Measurements from ENCODE around the gene CFL1.

Gene CFL1

DNA sequence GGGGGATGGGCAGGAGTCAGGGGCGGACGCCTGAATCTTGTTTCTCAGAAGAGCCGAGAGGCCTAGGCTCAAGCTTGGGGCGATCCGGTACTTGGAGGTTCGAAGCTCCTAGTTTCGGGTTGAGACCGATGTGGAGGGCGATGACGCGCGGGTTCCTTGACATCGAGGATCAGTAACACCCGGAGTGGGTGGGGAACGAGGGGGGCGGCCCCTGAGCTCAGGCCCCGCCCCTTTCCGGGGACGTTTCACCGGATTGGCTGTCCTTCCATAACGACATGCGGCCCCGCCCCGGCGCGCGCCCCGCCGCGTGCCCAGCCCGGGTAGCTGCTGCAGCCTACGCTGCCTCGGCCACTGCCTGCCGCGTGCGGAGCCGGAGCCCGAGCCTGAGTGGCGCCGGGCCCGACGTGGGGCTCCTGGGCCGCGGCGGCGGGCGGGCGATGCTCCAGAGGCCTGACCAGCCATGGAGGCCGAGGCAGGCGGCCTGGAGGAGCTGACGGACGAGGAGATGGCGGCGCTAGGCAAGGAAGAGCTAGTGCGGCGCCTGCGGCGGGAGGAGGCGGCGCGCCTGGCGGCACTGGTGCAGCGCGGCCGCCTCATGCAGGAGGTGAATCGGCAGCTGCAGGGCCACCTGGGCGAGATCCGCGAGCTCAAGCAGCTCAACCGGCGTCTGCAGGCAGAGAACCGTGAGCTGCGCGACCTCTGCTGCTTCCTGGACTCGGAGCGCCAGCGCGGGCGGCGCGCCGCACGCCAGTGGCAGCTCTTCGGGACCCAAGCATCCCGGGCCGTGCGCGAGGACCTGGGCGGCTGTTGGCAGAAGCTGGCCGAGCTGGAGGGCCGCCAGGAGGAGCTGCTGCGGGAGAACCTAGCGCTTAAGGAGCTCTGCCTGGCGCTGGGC, 32.6 kb upstream of the CFL1 start, which contains the start of gene CCDC85B:
Gene CCDC85B, plus strand, starts transcription at position 350 of the 895 bp plus-strand sequence. Its CDS starts 111 bp downstream, at position 461.
- peak; percentile 87 for DNase-seq (ENCODE audit: low read depth)
- peak within 1 kb of the TSS; percentile 62 for H3K4me3 ChIP-seq (ENCODE audit: low read depth, low read length)

DNA sequence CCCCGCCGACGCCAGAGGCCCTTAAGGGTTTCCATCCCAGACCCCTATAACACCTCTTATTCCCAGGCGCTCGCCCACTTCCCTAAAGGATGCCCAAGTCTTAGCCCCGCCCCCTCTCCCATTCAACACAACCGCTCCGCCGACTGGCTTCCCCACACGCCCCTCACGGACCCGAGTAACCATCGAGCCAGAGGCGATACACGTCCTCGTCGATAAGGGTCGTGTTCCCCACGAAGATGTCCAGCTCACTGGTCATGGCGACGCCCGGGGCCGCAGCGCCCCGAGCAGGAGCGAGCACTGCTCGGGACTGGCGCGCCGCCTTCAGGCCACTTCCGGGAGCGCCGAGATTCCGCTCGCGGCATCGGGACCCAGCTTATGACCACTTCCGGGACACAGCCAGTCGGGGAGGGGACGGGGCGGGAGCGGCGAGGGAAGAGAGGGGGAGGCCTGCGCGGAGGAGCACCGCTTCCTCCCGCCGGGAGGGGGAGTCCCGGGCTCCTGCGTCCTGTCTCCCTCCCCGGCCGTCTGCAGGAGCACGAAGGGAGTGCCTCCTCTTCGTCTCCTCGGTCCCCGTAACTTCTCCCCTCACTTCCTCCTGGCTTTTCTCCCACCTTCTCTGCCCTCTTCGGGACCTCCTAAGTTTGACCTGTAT, 30.3 kb upstream of the CFL1 start, which contains the start of gene FIBP:
Gene FIBP, minus strand, starts transcription at position 309 of the 652 bp plus-strand sequence. Its CDS starts 53 bp downstream, at position 256.
- peak; percentile 90 for DNase-seq (ENCODE audit: low read depth)
- H3K4me3 ChIP-seq (ENCODE audit: low read depth, low read length) = peak within 1 kb of the TSS; percentile 83

DNA sequence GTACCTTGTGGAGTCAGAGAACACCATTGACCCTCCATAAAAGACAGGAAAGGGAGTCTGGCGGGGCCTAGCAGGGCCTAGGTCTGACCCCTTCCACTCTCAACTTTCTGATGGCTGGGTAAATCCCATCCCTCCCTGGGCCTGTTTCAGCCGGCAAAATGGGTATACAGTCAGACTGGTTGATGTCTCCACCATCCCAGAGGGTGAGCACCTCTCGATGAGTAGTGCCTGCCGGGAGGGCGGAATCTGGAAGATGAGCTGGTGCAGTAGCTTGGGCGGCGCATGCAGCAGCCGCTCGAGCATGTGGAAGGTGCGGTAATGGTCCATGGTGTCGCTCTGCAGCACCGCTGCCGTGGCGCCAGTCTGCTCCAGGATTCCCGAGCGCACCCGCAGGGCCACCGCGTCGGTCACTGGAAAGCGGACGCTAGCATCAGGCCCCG, 29.8 kb upstream of the CFL1 start:
- H3K4me3 ChIP-seq (ENCODE audit: low read depth, low read length) = peak overlapping the region; percentile 83
- DNase-seq (ENCODE audit: low read depth) = no peak

DNA sequence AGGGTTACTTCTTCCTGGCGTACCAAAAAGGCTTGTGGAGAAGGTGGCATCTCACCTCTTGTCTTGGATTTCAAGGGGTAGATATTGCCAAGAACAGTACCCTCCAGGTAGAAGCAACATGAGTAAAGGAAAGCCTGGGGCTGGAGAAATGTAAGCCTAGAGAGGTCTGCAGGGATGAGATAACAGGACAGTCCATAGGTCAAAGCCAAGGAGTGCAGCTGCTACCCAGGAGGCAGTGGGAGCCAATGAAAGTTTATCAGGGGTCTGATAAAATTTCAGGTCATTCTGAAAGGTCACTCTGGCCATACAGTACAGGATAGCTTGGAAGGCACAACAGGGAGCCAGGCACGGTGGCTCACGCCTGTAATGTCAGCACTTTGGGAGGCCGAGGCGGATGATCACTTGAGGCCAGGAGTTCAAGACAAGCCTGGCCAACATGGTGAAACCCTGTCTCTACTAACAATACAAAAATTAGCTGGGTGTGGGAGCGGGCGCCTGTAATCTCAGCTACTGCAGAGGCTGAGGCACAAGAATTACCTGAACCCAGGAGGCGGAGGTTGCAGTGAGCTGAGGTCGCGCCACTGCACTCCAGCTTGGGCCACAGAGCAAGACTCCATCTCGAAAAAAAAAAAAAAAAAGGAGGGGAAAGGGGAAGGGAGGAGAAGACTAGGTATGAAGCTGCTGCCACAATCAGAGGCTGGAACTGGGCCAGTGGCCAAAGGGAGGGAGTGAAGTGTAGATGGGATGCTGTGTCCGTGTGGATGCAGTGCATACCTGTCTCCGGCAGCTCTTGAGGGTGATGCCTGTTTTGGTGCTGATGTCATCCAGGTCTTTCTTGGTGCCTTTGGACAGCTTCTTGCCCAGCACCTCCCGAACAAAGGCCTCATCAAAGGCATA, 29.1 kb upstream of the CFL1 start:
- peak overlapping the region; percentile 83 for H3K4me3 ChIP-seq (ENCODE audit: low read depth, low read length)
- no peak for DNase-seq (ENCODE audit: low read depth)

DNA sequence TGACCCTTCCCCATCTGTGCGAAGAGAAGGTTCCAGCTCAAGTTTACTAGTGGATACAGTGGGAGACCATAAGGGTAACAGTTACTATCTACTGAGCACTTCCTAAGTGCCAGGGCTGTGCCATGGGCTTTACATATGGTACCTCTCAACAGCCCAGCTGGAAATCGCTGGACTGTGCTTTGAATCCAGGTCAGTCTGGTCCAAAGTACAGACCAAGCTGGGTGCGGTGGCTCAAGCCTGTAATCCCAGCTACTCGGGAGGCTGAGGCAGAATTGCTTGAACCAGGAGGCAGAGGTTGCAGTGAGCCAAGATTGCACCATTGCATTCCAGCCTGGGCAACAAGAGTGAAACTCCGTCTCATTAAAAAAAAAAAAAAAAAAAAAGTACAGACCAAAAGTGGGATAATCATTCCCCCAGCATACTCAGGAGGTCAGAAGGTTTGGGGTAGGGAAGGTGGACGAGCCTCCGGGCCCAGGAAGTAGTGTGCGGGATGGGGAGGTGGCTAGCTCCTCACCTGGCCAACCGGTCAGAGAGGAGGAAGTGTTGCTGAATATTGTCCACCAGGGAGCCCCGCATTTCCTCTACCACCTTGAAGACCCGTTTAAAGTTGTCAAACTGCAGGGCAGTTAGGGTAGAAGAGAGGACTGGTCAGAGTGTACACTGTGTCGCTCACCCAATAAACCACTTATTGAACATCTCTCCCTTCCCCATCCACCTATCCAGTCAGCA, 28.0 kb upstream of the CFL1 start:
- H3K4me3 ChIP-seq (ENCODE audit: low read depth, low read length) = no peak overlapping the region
- DNase-seq (ENCODE audit: low read depth) = no peak

DNA sequence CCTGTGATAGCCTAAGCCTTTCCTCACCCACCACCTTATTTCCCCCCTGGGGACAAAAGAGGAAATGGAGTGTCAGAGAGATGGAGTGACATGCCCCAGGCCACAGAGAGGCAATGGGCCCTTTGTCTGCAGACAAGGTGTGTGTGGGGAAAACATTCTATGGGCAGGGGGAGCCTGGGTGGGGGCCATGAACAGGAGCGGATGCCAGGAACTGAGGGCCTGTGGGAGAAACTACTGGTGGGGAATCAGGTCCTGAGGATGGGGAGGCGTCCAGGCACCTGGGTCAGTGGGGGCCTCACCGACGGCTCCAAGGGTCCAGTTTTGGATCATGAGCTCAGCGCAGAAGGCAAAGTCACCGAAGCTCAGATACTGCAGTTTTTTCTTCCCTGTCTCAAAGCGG, 27.3 kb upstream of the CFL1 start:
- no peak overlapping the region for H3K4me3 ChIP-seq (ENCODE audit: low read depth, low read length)
- DNase-seq (ENCODE audit: low read depth) = no peak

DNA sequence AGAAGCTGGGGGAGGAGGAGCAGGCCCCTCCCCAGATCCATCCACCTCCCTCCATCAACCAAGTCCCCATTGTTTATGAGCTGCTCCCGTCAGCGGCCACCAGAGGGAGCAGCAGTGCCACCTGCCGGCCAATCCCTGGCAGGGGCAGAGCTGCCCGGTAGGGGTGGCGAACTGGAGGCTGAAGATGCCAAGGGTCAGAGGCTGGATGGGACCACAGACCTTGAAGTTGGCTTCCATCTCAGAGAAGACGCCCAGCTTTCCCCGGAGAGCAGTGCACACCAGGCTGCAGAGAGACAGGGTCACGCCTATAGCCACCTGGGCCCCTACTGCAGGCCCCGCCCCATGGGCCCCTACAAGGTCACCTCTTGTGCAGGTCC, 26.7 kb upstream of the CFL1 start:
- DNase-seq (ENCODE audit: low read depth) = no peak
- no peak overlapping the region for H3K4me3 ChIP-seq (ENCODE audit: low read depth, low read length)

DNA sequence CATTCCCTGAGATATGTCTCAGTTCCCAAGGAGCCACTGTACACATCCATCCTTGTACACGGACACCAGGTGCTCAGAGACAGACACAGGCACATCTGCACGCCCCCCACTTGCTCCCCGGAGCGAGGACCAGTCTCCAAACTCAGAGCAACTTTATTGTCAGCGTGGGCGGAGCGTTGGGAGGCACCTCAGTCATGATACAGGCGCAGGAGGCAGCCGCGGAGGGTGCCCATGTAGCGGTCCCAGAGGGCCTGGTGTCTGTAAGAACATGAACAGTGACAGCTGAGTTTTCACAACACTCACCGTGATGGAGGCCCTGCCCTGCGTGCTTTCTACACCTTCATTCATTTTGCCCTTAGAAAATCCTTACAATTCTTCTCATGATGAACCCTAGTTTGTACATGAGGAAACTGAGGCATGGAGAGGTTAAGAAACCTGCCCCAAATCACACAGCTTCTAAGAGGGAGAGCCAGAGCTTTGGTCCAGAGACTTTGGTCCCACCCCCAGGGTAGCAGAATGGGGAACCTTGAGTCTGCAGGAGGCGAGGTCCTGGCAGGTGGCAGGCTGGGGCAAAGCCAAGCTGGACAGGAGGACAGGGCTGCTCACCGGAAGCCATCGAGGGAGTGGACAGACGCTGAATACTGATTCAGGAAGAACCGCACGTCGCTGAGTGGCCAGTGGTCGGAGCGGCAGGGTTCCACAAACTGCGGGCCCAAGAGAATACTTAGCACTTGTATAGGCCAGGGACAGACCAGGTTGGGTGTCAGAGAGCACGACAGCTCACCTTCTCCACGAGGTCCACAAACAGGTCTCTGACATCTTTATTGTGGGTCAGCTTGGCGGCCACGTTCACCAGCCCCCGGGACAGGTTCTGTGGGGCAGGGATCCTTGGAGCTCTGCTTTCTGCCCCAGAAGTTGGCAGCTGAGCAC, 26.1 kb upstream of the CFL1 start:
- no peak overlapping the region for H3K4me3 ChIP-seq (ENCODE audit: low read depth, low read length)
- DNase-seq (ENCODE audit: low read depth) = no peak

DNA sequence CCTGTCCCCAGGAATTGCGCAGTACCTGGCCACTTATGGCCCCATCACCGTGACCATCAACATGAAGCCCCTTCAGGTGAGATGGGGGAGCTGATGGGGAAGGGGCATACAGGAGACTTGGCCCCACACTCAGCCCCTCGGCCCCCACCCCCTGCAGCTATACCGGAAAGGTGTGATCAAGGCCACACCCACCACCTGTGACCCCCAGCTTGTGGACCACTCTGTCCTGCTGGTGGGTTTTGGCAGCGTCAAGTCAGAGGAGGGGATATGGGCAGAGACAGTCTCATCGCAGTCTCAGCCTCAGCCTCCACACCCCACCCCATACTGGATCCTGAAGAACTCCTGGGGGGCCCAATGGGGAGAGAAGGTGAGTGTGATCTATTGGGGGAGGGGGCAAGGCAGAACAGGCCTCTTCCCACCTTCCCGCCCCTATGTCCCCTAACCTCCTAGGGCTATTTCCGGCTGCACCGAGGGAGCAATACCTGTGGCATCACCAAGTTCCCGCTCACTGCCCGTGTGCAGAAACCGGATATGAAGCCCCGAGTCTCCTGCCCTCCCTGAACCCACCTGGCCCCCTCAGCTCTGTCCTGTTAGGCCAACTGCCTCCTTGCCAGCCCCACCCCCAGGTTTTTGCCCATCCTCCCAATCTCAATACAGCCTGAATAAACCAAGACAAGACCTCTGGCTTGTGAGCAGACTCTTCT, 25.2 kb upstream of the CFL1 start:
- no peak for DNase-seq (ENCODE audit: low read depth)

DNA sequence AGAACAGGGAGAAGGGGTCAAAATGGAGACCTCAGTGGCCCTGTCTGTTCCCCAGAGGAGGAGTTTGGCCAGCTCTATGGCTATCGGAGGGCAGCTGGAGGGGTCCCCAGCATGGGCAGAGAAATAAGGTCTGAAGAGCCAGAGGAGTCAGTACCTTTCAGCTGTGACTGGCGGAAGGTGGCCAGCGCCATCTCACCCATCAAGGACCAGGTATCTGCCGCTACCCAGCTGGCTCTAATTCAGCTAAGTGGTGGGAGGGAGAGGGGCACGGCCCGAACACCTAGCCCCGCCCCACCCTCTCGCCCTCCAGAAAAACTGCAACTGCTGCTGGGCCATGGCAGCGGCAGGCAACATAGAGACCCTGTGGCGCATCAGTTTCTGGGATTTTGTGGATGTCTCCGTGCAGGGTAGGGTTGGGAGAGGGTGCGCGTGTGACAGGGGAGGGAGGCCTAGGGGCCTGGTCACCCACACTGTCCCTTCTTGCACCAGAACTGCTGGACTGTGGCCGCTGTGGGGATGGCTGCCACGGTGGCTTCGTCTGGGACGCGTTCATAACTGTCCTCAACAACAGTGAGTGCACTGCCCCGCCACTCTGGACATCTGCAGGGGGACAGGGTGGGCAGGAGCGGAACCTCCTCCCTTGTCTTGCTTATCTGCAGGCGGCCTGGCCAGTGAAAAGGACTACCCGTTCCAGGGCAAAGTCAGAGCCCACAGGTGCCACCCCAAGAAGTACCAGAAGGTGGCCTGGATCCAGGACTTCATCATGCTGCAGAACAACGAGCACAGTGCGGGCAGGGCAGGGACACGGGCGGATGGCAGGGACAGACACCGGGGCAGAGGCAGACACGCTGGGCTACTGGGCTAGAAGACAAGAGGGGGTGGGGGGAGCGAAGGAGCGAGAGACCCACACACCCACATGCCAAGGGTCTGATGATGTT, 24.4 kb upstream of the CFL1 start:
- no peak overlapping the region for H3K4me3 ChIP-seq (ENCODE audit: low read depth, low read length)
- DNase-seq (ENCODE audit: low read depth) = no peak

More for the DNA sequence above, 25.2 kb upstream of the CFL1 start:
- H3K4me3 ChIP-seq (ENCODE audit: low read depth, low read length) = no peak overlapping the region

DNA sequence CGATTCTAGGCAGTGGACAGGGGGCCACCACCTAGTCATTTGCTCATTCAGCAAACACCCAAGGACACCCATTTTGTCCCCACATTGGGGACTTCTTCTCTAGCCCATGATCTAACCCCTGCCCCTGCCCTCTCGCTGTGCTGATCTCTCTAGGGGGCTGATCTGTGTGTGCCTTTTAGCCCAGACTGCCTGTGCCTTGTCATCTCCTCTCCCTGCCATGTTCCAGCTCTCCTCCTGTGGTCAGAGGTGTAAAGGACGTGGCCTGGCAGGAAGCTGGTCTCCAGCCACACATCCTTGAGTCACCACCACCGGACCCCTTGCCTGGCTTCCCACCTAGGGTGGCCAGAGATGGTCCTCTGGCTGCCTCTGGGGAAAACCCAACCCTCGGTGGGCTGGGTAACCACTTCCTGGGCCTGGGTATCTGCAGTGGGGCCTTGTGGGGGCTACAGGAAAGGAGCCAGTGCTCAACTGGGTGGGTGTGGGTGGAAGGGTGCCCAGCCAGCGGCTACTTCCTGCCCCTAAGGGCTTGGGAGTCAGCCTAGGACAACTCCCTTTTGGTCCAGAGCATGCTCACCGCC, 23.0 kb upstream of the CFL1 start:
- no peak for DNase-seq (ENCODE audit: low read depth)
- H3K4me3 ChIP-seq (ENCODE audit: low read depth, low read length) = no peak overlapping the region

DNA sequence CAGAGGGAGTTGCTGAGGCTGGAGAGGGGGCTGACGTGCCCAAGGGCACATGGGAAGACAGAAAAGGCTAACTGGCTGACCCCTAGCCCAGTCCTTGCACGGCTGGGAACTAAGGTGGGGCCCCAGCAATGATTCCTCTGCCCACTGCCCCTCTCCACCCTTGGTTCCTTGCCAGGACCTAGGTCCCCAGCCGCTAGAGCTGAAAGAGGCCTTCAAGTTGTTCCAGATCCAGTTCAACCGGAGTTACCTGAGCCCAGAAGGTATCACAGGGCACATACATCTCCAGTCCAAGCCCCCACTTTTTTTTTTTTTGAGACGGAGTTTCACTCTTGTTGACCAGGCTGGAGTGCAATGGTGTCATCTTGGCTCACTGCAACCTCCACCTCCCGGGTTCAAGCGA, 22.0 kb upstream of the CFL1 start:
- no peak for DNase-seq (ENCODE audit: low read depth)
- H3K4me3 ChIP-seq (ENCODE audit: low read depth, low read length) = no peak overlapping the region

DNA sequence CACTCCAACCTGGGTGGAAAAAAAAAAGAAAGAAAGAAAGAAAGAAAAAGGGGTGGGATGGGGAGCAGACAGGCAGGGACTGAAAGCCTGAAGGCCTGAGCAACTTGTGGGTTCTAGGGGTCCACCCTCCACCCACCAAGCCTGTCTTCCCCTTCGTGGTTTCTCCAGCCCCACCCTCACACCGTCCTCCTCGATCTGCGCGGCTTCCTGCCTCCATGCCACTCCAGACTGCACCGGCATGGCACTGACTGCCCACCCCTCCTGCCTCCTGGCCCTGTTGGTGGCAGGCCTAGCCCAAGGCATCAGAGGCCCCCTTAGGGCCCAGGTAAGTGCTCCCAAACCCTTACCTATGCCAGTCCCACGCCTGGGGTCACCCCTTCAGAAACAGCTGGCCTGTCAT, 21.6 kb upstream of the CFL1 start, which contains the start of gene CTSW:
Gene CTSW, plus strand, starts transcription at position 221 of the 400 bp plus-strand sequence. Its CDS starts 18 bp downstream, at position 239.
- no peak for DNase-seq (ENCODE audit: low read depth)
- no peak within 1 kb of the TSS for H3K4me3 ChIP-seq (ENCODE audit: low read depth, low read length)

DNA sequence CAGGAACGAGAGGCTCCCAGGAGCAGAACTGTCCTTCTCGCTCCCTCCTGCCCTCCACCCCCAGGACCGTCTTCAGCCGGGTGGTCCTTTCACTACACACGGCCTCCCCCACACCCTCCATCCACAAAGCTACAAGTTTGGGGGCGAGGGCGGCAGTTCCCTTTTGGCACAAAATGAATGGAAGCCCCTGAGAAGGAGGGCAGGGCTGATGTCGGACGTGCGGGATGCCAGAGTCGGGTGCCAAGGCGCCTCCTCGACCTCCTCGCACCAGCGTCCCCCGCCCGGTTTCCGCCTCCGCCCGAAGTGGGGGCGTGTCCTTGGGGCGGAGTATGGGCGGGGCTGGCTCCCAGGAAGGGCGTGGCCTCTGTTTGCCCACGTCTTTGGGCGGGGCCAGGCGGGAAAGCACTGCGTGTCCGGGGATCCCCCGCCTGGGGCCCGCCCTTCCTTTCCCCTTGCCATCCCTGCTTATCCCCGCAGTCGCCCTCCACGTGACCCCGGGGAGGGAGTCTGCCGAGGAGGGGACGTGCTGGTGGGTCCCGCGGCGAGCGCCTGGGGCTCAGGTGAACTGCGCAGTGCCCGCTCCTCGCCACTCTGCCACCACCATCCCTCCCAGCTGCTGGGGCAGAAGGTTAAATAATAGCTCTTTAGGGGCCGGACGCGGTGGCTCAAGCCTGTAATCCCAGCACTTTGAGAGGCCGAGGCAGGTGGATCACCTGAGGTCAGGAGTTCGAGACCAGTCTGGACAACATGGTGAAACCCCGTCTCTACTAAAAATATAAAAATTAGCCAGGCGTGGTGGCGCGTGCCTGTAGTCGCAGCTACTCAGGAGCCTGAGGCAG, 15.6 kb upstream of the CFL1 start:
- peak overlapping the region; percentile 69 for H3K4me3 ChIP-seq (ENCODE audit: low read depth, low read length)
- peak; percentile 74 for DNase-seq (ENCODE audit: low read depth)

Data from skeletal muscle cell (primary cell).